NCI-H524 (cell line): Measurements from ENCODE around the gene COMMD9.

Experiments
- DNase-seq, 2 experiments: peaks; one replicate each; lab custom pipeline; 2025; lab: John Stamatoyannopoulos, UW

Gene COMMD9

GRCh38 chr11:36296884-36297543, 7.8 kb upstream of the COMMD9 start:
- DNase-seq = no peak

GRCh38 chr11:36295926-36296325, 6.7 kb upstream of the COMMD9 start, which contains the start of gene PRR5L:
Gene PRR5L (plus strand): TSS chr11:36296288. CDS start chr11:36401122, 104,834 bp downstream.
- DNase-seq = no peak

GRCh38 chr11:36292311-36292722, 3.1 kb upstream of the COMMD9 start:
- peak in 1 of 2 experiments; percentile 23 for DNase-seq

- no peak for DNase-seq
Measured at GRCh38 chr11:36288442-36289225, 590 bp downstream of the COMMD9 start.

GRCh38 chr11:36282926-36283325, 6.3 kb downstream of the COMMD9 start:
- DNase-seq = no peak

GRCh38 chr11:36281850-36282249, 7.4 kb downstream of the COMMD9 start:
- no peak for DNase-seq

GRCh38 chr11:36280531-36280930, 8.7 kb downstream of the COMMD9 start:
- no peak for DNase-seq

GRCh38 chr11:36278531-36279282, 10.5 kb downstream of the COMMD9 start:
- DNase-seq = peak in 1 of 2 experiments; percentile 8

- no peak for DNase-seq
Measured at GRCh38 chr11:36274414-36274813, 14.8 kb downstream of the COMMD9 start.

GRCh38 chr11:36273110-36273509, 16.1 kb downstream of the COMMD9 start:
- peak; percentile 83 to 94 for DNase-seq

- DNase-seq = peak in 1 of 2 experiments; percentile 25
Measured at GRCh38 chr11:36271794-36272407, 17.3 kb downstream of the COMMD9 start.

- DNase-seq = peak in 1 of 2 experiments; percentile 50
Measured at GRCh38 chr11:36270701-36271100, 18.5 kb downstream of the COMMD9 start.

- no peak for DNase-seq
Measured at GRCh38 chr11:36268337-36268985, 20.8 kb downstream of the COMMD9 start.

GRCh38 chr11:36266767-36267166, 22.5 kb downstream of the COMMD9 start:
- no peak for DNase-seq

- peak; percentile 26 to 55 for DNase-seq
Measured at GRCh38 chr11:36265793-36266628, 23.2 kb downstream of the COMMD9 start.

- no peak for DNase-seq
Measured at GRCh38 chr11:36264973-36265344, 24.3 kb downstream of the COMMD9 start.

- peak; percentile 39 to 73 for DNase-seq
Measured at GRCh38 chr11:36264011-36264972, 24.9 kb downstream of the COMMD9 start.

- DNase-seq = no peak
Measured at GRCh38 chr11:36261094-36261493, 28.1 kb downstream of the COMMD9 start.

GRCh38 chr11:36258730-36259360, 30.4 kb downstream of the COMMD9 start:
- DNase-seq = peak; percentile 78 to 91
